ENCODE results near the gene PRR5L. TPM values are rescaled to one million over a fixed set of nuclear protein-coding genes. Genes with fewer than 3 reads are reported as not detected.

PRR5L gene
- total RNA-seq, 1 donor from 2014 or later, result 8.1 TPM

DNA sequence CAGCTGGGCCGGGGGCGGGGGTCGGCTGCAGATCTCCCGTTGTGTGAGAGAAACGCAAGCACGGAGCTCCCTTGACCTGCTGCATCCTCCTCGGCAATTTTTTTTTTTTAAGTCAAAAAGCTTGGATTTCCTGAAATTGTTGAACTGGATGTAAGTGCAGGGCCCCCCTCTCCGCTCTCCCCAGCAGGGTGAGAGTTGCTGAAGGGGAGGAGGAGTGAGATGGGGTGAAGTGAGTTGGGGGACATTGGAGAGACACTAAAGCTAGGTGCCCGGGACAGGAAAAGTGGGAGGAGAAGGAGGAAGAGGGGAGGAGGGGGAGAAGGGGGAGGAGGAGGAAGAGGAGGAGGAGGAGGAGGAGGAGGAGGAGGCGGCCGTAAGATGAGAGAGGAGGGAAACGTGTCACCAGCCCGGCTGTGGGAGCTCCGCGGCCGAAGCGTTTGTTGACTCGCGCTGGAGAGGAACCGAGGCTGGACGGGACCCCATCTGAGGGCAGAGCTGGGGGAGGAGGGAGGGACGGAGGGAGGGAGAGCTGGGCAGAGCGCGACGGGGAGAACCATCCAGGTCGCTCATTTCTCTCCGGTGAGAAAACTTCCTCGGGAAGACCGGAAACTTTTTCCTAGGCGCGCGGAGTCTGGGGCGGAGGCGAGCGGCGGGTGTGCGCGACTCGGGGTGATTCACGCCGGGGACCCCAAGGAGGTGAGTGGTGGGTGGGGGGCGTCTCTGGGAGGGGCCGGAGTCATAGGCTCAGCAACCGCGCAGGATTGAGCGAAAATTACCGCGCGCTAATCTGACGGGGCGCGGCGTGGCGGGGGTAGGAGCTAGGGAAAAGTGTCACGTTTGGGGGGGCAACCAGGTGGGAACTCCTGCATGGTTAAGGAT lies 80.2 kb downstream of the PRR5L start:
- intact Hi-C loops (cut with micrococcal nuclease), result loop anchor here (2.0 to 5.0 kb wide), 4 partner anchors 33 to 84 kb away; no protein-coding TSS in a partner anchor

DNA sequence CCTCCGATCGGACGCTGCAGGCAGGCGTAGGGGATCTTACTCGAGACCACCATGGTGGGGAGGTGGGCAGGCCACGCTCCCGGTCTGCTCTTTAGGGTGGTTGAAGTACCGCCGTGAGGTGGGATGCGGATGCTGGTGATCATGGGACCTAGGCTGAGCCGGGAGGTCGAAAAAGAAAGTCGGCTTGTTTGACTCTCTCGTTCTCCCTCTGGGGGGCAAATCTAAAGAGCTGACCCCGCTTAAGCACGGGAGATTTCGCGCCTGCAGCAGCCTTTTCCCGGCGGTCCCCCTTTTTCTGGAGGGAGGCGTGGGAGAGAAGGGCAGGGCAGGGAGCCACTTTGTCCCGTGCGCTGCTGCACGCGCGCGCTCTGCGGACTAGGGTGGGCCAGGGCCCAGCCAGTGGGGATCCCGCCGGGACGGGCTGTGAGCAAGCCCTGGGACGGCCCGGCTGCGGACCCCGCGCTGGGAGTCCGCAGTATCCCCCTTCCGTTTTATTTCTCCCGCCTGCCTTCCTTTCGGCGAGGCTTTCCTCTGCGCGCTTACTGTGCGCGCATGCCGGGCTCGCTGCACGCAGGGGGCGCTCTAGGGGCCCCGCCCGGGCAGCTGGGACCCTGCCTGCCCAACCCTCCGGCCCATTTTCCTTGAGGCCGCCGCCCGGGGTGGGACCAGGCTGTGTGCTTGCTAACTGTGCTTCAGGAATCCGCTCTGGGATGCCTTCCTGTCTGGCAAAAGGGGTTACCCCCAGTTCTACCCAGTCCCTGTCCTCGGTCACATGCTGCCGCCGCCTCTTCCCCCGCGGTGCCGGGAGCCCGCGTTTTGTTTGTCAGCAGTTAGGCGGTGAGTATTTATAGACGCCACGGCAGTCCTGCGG lies 81.0 kb downstream of the PRR5L start:
- intact Hi-C loops (cut with micrococcal nuclease), result loop anchor here (1.0 to 5.0 kb wide), 5 partner anchors 25 to 85 kb away; no protein-coding TSS in a partner anchor

DNA sequence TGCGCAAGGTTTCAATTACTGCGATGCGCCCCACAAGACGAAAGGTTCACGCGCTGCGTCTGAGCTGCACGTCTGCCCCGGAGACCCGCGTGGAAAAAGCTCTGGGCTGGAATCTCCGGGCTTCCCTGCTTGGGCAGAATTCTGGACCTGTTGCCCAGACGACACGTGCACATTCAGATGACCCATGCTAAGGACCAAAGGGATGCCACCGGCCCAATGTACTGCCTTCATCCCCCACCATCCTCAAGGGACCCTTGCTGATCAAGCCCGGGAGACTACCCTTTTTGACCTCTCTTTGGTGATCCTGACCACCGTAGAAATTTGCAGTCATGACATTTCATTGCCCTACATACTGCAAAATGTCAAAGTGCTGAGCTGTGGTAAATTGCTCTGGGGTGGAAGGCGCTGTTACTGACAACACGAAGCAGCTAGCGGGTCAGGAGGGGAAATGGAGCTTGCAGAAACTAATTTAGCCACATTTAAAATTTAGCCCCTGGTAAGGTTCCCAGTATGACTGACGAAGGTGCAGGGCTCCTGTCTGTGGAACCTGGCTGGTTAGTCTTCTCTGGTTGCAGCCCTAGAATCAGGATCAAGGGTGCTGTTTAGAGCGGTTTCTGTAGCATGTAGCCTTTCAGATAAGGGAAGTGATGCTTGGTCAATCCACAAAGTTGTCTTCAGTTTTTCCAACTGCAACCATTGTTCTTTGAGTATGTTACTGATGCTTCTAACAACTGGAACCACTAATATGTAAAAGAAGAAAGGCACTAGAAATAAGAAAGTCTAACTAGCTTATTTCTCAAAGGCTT lies 81.9 kb downstream of the PRR5L start:
- intact Hi-C loops (cut with micrococcal nuclease), result loop anchor here (1.0 to 5.0 kb wide), 5 partner anchors 26 to 86 kb away; no protein-coding TSS in a partner anchor

DNA sequence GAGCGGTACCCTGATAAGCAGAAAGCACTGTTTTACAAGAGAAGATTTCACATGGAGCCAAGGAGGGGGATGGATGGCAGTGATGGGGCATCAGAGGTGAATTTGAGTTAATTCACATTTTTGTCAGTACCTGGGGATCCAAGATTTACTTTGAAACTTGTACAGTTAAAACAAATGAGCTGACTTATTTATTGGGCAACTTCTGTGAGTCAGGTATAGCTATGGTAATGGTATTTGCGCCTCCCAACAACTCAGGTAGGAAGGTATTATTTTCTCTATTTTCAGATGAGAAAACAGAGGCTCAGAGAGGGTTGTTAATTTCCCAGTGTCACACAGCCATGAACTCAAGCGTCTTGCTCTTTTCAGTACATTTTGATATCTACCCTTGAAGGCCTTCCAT lies 83.6 kb downstream of the PRR5L start:
- intact Hi-C loops (cut with micrococcal nuclease), result loop anchor here (5.0 kb wide), 2 partner anchors 43 to 87 kb away; no protein-coding TSS in a partner anchor

DNA sequence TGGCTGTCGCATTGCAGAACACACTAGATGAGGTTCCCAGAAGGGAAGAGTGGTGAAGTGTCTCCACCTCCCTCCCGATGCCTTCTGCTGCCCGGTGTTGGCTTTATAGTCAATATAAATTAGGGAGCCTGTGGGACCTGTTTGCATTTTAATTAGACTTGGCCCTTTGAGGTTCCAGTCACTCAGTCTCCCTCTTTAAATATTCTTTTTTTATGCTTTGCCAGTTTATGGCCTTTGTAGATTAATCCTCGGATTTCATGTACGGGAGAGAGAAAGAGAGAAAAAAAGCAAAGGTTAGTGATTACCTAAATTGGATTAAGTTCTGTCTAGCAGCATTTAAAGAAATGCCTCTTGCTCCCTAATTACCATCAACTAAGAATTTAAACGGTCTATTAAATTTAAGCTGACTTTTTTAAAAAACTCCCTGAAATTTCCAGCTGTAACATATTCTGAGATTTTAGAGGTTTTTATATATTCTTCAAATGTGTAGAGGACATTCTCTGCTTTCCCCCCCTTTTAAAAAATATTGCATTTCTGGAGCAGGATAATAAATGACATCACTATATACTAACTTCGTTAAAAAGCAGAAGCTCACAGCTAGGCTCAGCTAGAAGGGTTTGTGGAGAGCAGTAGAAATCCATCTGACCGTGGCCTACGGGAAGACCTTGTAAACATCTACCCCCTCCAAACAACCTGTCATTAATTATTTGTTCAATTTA lies 84.4 kb downstream of the PRR5L start:
- intact Hi-C loops (cut with micrococcal nuclease), result no loop called here

DNA sequence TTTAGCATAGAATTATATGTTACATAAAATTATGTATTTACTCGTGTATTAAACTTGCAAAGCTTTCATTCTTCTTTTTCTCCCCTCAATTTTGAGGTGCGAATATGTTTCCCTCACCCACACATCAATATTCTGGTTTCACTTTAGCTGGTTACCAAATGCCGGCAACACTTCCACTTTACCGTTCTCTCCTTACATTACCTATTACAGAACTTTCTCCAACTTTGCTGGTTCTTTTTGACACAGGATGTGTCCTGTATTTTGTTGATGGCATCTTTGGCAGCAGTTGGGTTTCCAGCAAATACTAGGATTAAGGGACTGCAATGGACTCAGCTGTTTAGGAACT lies 84.9 kb downstream of the PRR5L start:
- intact Hi-C loops (cut with micrococcal nuclease), result no loop called here

DNA sequence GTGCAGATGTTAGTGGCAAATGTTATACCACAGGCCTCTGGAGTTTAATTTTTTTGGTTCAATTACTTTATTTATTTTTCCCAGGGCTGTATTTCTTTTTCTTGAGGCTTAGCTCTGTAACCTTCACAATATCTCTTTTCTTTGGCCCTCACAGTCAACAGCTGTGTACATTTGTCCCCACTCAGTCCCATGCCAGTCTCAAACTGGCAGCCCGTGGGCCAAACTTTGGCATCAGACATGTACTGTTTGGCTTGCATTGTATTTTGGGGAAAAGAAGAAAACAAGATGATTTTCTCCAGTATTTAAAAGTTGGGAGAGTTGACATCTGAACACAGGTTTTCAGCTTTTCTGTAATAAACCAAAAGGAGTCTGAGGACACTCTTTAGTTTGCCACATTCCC lies 87.1 kb downstream of the PRR5L start:
- intact Hi-C loops (cut with micrococcal nuclease), result no loop called here

DNA sequence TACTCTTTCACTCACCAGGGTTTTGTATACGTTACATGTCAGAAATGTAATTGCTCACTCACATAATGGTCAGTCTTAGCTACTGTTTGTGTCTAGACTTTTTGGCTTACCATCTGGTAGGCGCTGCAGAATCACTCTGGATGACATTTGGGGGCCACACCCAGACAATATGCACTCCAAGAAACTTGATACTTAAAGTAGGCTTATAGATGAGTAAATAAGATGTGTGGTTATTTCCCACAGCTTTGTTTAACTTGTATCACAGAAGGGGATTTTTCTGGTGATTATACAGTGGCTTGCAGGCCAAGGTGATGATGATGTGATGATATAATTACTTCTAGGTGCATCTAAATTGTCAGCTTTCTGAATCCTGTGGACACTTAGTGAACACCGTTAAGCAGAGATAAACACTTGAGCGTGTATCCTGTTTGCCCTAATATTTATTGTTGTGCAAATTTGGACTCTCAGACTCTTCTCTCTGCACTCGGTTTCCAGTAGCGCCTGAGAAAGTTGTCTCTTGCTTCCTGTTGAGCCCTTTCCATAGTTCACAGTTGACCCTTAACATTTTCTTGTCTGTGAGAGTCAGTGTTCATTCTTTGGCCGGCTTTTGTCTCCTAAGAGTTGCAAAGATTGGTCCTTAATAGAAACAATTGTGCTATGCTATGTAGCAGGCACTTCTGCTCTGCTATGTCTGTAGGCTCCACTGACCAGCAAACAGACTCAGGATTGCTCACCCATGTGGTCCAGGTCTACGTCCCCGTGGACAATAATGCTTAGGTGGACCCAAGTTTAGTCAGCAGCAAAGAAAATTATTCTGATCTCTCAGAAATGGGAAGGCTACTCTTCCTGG lies 89.3 kb downstream of the PRR5L start:
- intact Hi-C loops (cut with micrococcal nuclease), result no loop called here

DNA sequence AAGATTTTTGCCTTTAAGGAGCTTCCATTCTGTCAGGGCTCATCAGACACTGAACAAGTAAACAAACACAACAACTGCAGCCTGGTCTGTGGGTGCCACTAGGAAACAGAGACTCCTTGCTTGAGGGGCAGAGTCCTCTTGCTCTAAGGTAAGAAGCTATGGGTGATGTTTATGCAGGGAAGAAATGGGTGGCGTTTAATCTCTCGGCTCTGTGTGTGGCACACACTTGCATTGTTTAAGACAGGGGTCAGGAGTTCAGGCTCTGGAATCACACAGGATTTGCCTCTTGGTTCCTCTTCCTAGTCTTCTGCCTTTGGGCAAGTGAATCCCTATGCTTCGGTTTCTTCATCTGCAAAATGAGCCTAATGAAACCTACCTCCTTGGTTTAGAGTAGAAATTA lies 90.3 kb downstream of the PRR5L start:
- intact Hi-C loops (cut with micrococcal nuclease), result no loop called here

DNA sequence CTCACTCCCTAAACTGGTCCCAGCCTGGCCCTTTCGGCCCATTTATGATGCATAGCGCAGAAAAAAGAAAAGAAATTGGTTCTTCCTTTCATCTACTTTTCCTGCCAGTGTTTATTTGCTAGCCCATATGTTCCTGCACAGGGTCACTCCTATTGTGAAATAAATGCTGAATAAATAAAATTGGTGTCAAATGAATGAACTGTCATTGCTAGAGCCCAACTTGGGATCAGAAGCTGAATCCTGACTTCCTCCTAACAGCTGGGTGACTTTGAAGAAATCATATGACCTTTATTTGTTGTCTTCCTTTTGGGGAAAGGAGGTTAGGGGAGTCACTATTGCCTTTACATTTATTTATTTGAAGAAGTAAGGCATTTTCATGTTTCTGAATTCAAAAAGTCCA lies 92.0 kb downstream of the PRR5L start:
- intact Hi-C loops (cut with micrococcal nuclease), result no loop called here

DNA sequence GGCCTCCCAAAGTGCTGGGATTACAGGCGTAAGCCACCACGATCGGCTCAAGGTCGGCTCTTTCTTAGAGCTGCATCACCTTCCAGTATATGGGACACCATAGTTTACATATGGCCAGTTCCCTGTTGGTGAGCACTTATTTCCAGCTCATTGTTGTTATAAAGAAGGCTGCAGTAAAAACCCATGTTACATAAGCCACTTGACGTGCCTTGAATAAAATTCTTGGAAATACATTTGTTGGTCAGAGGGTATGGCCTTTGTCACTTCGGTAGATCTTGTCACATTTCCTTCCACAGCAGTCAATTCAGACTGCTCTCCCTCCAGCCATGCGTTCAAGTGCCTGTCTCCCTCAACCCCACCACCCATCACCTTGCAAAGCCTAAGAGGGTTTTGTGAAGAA lies 92.9 kb downstream of the PRR5L start:
- intact Hi-C loops (cut with micrococcal nuclease), result no loop called here

DNA sequence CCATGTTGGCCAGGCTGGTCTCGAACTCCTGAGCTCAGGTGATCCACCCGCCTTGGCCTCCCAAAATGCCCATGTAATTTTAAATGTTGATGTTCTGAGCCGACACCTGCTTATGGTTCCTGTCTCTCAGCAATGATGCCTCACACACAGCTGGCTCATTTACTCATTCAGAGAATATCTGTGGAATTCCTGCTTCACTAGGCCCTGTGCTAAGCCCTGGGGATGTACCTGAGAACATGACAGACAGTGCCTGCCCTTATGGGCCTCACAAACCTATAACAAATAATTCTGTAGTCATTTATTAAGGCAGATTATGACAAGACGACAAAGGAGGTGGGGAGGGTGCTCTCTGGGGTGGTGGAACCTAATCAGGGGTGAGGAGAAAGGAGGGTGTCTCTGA lies 93.7 kb downstream of the PRR5L start:
- intact Hi-C loops (cut with micrococcal nuclease), result no loop called here

DNA sequence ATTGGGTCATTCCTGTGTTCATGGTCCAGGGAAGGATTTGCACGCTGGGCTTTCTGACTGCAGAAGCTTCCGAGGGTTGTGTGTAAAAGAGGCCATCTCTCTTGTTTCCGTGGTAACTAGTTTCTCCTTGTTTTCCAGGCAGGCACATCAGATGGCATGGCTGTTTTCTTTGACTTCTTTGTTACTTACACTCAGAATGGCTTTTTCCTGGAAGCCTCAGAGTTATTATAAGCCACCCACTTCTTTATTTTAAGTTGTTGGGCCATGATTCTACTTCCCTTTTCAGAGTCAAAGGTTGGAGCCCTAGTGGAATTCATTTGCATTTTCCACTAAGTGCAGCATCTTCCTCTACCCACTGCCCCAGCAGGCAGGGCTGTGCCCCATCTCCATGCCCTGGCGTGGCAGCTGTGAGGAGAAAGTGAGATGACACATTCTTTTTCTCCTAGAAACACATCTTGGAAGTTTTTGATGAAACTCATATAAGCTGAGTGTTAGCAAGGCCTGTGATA lies 94.9 kb downstream of the PRR5L start:
- intact Hi-C loops (cut with micrococcal nuclease), result no loop called here

DNA sequence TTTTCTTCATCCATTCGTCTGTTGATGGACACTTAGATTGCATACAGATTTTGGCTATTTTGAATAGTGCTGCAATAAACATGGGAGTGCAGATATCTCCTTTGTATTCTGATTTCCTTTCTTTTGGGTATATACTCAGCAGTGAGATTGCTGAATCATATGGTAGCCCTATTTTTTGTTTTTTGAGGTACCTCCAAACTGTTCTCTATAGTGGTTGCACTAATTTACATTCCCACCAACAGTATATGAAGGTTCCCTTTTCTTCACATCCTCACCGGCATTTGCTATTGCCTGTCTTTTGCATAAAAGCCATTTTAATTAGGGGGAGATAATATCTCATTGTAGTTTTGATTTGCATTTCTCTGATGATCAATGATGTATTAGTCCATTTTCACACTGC lies 96.1 kb downstream of the PRR5L start:
- intact Hi-C loops (cut with micrococcal nuclease), result no loop called here

DNA sequence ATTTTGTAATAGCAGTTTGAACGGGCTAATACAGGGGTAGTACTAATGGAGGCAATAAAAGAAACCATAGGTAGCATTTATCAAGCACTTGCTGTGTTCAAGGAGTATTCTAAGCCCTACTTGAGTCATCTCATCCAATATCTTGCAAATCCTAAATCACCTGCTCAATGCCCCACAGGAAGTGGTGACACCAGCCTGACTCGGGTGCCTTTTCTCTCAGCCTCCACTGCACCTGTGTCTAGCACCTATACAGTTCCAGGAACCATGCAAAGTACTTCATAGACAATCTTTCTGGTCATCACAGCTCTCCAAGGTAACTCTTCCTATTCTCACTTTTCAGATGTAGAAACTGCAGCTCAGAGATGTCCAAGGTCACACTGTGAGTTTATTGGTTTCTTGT lies 98.0 kb downstream of the PRR5L start:
- intact Hi-C loops (cut with micrococcal nuclease), result no loop called here

DNA sequence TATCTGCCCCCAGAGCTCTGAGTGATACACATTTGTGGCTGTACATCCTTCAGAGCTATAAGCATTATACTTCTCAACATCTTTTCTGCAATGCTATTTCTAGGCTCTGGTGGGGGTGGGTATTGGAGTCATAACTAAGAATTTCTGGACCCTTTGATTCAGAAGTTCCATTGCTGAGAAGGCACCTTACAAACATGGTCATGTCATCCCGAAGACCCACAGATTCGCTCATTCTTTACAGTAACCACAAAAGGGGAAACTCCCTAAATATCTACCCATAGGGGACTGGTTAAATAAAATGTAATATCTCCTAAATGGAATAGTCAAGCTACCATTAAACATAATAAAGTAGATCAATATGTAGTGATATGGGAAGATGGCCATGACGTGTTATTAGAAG lies 98.8 kb downstream of the PRR5L start:
- intact Hi-C loops (cut with micrococcal nuclease), result no loop called here

DNA sequence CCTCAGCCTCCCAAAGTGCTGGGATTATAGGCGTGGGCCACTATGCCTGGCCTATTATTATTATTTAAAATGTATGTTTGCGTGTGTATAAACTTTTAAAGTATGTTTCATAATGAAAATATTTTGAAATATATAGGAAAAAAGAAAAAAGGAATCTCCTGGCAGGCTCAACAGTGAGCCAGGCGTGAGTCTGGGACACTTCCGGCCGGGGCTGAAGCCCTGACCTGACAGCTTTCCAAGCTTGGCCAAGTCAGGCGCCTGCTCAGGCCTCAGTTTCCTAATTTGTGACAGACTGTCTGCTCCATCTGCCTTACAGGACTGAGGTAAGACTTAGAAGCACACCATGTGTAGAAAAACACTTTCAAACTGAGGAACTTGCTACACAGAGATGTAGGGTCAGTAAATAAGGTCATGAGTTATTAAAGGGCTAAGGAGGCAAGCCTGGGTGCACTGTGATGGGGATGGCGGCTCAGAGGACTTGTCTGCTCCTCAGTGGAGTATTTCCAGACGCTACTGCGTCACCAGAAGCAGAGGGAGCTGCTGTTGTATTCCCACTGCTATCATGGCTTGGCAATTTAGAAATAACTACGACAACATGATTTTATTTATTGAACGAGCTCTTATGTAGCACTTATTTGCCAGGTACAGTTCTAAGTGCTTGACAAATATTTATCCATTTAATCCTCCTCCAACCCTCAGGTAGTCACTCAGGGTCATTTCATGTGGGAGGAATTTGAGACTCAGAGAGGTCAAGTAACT lies 100.1 kb downstream of the PRR5L start:
- intact Hi-C loops (cut with micrococcal nuclease), result no loop called here

DNA sequence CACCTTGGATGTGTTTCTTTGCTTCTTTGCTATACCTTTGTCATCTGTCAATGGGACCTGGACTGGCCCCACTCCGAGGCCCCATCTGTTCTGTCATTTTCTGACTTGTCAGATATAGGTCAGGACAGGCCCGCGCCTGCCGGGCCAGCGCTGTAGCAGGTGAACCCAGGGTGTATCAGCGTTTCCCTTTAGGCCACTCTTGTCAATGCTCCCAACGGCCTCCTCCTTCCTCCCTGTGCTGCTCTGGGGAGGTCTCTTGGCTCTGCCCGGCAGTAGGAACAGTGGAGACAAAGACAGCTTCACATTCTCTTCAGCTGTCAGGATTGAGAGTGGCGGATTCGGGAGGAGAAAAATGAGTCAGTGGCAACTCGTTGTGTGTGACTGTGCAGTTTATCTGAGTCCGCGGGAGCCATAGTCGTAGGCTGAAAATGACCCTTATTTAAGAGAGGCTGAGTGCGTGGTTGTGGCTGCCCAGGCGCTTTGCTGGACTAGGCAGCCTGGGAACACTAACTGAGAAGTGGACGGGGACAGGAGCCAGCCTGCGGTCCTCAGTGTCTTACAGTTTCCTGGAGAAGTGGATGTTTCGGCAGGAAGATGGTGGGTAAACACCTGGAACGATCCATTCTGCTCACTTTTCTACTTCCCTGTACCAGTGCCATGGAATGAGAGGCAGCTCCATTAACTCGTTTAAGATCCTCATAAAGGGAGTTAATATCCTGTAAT lies 102.3 kb downstream of the PRR5L start:
- intact Hi-C loops (cut with micrococcal nuclease), result no loop called here

Measured in T-helper 2 cell treated with Interferon-gamma antibody and Interleukin-4, amounts not matched to agents 100 ng/mL and 5 ng/mL, for 36 hours (primary cell).